ENCODE measurements around the gene GPR146. TPM values are rescaled to one million over a fixed set of nuclear protein-coding genes. Genes with fewer than 3 reads are reported as not detected.

Gene GPR146
- total RNA-seq (2022; extraction: Qiagen RNA extraction): 1.8 to 2.1 TPM (median 1.9 TPM) in 5 replicates

DNA sequence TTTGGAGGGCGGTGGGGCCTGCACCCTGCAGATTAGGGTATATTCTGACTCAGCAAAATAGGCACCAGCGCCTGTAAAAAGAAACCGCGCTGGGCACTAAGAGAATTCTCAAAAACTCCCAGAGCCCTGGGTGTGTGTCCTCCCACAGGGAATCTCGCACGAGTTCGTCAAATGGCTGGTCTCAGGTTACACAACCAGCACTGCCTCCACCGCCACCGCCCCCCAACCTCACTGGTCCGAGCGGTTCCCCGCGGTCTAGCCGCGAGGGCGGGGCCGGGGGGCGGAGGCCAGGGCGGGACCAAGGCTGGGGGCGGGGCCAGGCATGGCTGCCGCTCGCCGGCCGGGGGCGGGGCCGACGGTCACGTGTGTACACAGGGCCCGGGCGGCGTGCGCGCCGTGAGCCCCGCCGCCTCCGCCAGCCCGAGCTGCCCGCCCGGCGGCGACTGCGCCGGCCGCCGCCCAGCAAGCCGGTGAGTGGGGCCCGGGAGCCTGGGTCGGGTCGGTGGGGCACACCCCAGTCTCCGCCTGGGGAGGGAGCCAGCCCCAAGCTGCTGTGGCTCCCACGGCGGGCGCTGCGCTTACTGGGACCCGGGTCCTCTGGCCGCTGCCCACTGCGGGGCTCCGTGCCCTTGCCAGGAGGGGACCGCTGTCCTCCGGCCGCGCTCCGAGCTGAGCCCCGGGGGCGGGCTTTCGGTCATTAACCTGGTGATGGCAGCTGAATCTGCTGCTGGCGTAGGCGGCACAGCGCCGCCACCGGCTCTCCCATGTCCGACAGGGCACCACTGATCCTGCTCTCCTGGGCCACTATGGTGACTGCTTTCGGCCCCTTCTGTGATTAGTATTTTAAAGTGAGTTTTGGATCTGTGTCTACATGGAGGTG, at the start of gene GPR146:
Gene GPR146 (plus strand): TSS at position 358 of the 880 bp plus-strand sequence. CDS start 12,970 bp downstream, outside the sequence.

DNA sequence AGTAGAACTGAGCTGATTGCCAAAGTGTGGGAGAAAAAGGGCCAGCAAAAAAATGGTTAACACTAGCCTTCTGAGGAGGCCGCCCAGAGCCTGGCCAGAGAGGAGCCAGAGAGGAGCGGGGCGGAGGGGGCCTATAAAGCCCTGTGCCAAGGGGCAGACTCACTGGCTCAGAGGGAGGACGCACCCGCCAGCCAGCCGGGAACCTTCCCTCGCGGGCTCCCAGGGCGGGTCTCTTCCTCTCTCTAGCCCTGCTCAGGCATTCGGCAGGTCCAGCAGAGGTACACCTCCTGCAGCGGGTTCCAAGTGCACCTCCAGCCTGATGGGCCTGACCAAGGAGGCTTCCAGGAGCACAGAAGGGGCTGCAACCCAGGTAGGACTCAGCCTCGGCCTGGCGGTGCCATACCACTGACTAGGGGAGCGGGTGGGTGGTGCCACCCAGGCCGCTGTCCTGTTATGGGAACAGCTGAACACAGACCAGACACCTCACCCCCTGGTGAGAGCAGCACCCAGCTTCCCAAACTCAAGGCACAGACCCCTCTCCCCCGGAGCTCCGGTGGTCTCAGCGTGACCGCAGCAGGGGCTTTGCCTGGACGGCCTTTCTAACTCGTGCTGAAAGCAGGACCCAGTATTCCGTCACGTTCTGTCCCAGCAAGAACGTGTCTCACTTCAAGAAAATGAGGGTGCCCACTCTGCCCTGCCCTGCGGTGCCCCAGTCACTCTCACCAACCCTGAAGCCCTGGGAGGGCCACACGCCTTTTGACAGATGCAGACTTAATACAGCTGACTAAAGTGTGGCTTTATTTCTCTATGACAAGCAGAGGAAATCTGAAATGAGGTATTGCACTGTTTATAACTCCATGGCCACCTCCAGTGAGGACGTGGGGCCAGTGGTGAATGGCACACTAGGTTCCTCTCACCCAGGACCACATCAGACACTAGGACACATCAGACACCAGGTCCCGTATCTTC, 43.9 kb downstream of the GPR146 start, which contains the start of gene GPER1:
Gene GPER1 (plus strand): TSS at position 162 of the 969 bp plus-strand sequence. CDS start 3,616 bp downstream, outside the sequence.

Other genes starting within 250 kb of the GPR146 start
- gene SUN1, start 212.1 kb upstream of the GPR146 start, total RNA-seq (2022; extraction: Qiagen RNA extraction): 68.5 to 89.3 TPM (median 84.3 TPM) in 5 replicates
- 40.6 to 71.2 TPM (median 59.6 TPM) in 5 replicates for gene GET4, start 168.0 kb upstream of the GPR146 start, total RNA-seq (2022; extraction: Qiagen RNA extraction)
- 3.2 to 4.2 TPM (median 4.0 TPM) in 5 replicates for gene ADAP1, start 89.9 kb upstream of the GPR146 start, total RNA-seq (2022; extraction: Qiagen RNA extraction)
- 4.6 to 5.6 TPM (median 5.1 TPM) in 5 replicates for gene COX19, start 69.0 kb upstream of the GPR146 start, total RNA-seq (2022; extraction: Qiagen RNA extraction)
- gene CYP2W1, start 61.4 kb upstream of the GPR146 start, total RNA-seq (2022; extraction: Qiagen RNA extraction): not detected in 5 replicates
- 1.4 to 2.0 TPM (median 1.8 TPM) in 5 replicates for gene GPER1, start 43.6 kb downstream of the GPR146 start, total RNA-seq (2022; extraction: Qiagen RNA extraction)
- gene ZFAND2A, start 115.7 kb downstream of the GPR146 start, total RNA-seq (2022; extraction: Qiagen RNA extraction): 47.2 to 56.5 TPM (median 52.9 TPM) in 5 replicates
- gene UNCX, start 188.3 kb downstream of the GPR146 start, total RNA-seq (2022; extraction: Qiagen RNA extraction): 0.05 to 0.06 TPM in 2 of 5 replicates, not detected in the others